ENCODE results near the gene HTN3. TPM values are rescaled to one million over a fixed set of nuclear protein-coding genes. Genes with fewer than 3 reads are reported as not detected.
"Not testable (repeated sequence)": the region's sequence is repeated elsewhere in the genome, so short reads cannot be mapped to it uniquely, and the experiment has no call there.

HTN3 gene
- not detected for total RNA-seq

DNA sequence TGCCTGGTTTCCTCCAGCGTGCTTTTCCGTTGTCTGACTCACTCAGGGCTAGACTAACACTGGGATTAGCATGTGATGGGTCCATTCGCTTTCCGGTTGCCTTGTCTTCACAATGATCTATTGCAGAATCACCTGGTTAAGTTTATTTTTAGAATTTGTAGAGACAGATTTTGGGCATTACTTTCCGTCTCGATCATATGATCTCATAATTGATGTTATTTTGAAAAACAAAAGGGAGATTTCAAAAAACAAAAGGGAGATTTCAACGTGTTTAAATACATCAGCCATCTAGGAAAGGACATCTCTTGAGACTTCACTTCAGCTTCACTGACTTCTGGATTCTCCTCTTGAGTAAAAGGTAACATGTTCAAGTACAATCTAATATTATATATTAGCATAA is at the start of gene HTN3:
Gene HTN3, plus strand, starts transcription at position 301 of the 400 bp plus-strand sequence. CDS start 2,282 bp downstream, outside the sequence.
- DNase-seq; H3K9ac ChIP-seq (ENCODE audit: low read depth in 2 of 2, low read length in 2 of 2); H3K9me3 ChIP-seq; H3K4me1 ChIP-seq; H3K4me3 ChIP-seq; H3K27ac ChIP-seq; H3K27me3 ChIP-seq; intact Hi-C loops (cut with DNase I); H3K36me3 ChIP-seq: not testable (repeated sequence)

DNA sequence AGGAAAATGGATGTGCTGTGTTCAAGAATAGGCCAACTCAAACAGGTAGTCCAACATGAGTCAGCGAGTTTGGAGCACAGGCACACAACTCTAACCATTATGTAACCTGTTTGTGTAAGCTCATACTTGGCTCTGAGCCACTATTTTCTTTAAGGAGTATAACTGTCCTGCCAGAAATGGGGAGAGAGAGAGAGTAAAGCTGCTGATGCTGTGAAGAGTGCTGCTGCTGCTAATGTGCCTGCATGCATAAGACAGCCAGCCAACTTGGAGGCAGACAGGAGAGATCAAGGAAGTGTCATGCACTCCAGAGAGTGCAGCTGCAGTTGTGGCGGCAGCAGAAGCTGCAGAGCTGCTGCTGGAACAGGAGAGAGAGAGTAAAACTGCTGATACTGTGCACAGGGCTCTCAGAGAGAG is 44.2 kb upstream of the HTN3 start:
- Histone ChIP-seq H3K9me3 (no peaks in the 10 kb centered on the region), H3K36me3 (no peaks in the 10 kb centered on the region), H3K9ac (ENCODE audit: low read depth in 2 of 2, low read length in 2 of 2) (no peak overlapping the region), H3K4me3 (no peak overlapping the region), H3K4me1 (no peaks in the 10 kb centered on the region), H3K27ac (no peak overlapping the region), H3K27me3 (no peaks in the 10 kb centered on the region)
- TF ChIP-seq, protein P1, sequence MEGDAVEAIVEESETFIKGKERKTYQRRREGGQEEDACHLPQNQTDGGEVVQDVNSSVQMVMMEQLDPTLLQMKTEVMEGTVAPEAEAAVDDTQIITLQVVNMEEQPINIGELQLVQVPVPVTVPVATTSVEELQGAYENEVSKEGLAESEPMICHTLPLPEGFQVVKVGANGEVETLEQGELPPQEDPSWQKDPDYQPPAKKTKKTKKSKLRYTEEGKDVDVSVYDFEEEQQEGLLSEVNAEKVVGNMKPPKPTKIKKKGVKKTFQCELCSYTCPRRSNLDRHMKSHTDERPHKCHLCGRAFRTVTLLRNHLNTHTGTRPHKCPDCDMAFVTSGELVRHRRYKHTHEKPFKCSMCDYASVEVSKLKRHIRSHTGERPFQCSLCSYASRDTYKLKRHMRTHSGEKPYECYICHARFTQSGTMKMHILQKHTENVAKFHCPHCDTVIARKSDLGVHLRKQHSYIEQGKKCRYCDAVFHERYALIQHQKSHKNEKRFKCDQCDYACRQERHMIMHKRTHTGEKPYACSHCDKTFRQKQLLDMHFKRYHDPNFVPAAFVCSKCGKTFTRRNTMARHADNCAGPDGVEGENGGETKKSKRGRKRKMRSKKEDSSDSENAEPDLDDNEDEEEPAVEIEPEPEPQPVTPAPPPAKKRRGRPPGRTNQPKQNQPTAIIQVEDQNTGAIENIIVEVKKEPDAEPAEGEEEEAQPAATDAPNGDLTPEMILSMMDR (IDR thresholded peaks at IDR 0.05) = no peak
- DNase-seq = no peak
- intact Hi-C loops (cut with DNase I) = no loop called here

DNA sequence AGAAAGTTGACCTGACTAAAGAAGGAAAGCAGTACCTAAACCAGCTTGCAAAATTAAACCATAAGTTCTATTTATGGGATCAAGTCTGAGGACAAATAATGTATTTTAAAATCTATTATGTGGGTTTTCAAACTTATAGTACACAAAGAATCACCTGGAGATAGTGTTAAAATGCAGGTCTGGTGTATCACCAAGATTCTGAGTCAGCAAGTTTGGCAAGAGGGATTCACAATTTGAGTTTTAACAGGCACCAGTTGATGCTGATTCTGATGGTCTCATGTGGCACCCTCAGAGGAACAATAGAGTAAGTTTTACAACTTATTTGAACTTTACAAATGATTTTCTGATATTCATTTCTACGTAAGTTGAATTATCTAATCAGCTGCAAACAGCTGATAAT is 41.6 kb upstream of the HTN3 start:
- Histone ChIP-seq H3K27me3 (no peaks in the 10 kb centered on the region), H3K36me3 (no peaks in the 10 kb centered on the region), H3K9ac (ENCODE audit: low read depth in 2 of 2, low read length in 2 of 2) (no peak overlapping the region), H3K27ac (no peak overlapping the region), H3K4me1 (no peaks in the 10 kb centered on the region), H3K9me3 (no peaks in the 10 kb centered on the region), H3K4me3 (no peak overlapping the region)
- TF ChIP-seq, protein P1 (IDR thresholded peaks at IDR 0.05) = no peak
- intact Hi-C loops (cut with DNase I) = no loop called here
- no peak for DNase-seq

DNA sequence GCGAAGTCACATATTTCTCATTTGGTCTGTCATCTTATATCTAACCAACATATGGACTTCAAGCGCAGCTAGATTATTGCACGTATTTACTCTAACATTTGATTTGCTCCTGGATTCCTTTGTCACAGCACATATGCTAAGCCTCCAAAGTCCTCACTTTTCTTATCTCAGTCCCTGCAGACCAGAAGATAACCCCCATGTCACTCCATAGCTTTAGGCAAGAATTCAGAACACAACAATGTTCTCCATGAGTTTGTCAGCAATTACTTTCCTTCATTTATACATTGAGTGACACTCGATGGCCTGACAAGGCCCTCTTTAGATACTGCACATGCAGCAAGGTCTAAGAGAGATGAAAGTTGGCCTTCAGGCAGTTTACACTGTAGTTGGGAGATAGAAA is 37.2 kb upstream of the HTN3 start:
- H3K9ac ChIP-seq (ENCODE audit: low read depth in 2 of 2, low read length in 2 of 2) = no peak overlapping the region
- no peak overlapping the region for H3K27ac ChIP-seq
- no peaks in the 10 kb centered on the region for H3K36me3 ChIP-seq
- intact Hi-C loops (cut with DNase I) = no loop called here
- H3K9me3 ChIP-seq = no peaks in the 10 kb centered on the region
- no peak for DNase-seq
- H3K4me3 ChIP-seq = no peak overlapping the region
- no peaks in the 10 kb centered on the region for H3K4me1 ChIP-seq
- TF ChIP-seq, protein P1 (IDR thresholded peaks at IDR 0.05) = no peak
- no peaks in the 10 kb centered on the region for H3K27me3 ChIP-seq

DNA sequence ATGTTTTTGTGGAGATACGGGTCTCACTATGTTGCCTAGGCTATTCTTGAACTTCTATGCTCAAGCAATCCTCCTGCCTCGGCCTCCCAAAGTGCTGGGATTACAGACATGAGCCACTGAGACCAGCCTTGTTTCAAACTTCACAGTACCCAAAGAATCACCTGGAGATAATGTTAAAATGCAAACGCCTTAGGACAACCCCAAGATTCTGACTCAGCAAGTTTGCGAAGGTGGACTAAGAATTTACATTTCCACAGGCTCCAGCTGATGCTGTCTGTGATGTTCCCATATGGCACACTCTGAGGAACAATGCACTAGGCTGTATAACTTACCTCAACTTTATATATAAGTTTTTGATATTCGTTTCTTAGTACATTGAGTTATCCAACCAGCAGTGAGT is 33.5 kb upstream of the HTN3 start:
- Histone ChIP-seq H3K27me3 (no peaks in the 10 kb centered on the region), H3K36me3 (no peaks in the 10 kb centered on the region), H3K4me3 (no peak overlapping the region), H3K9ac (ENCODE audit: low read depth in 2 of 2, low read length in 2 of 2) (no peak overlapping the region), H3K4me1 (no peaks in the 10 kb centered on the region), H3K27ac (no peak overlapping the region), H3K9me3 (no peaks in the 10 kb centered on the region)
- DNase-seq = no peak
- intact Hi-C loops (cut with DNase I) = no loop called here
- TF ChIP-seq, protein P1 (IDR thresholded peaks at IDR 0.05) = no peak

DNA sequence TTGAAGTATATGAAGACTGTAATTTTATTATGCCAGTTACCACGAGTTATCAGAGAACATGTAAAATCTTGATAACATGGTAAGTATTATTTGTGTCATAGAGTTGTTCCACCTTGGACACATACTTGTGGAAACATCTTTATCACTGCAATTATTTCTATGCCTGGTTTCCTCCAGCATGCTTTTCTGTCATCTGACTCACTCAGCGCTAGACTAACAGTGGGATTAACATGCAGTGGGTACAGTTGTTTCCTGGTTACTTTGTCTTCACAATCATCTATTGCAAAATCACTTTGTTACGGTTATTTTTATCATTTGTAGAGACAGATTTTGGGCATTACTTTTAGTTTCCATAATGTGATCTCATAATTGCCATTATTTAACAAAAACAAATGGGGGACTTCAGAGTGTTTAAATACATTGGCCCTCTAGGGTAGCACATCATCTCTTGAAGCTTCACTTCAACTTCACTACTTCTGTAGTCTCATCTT is 32.7 kb upstream of the HTN3 start, which contains the start of gene STATH:
Gene STATH, plus strand, starts transcription at position 441 of the 491 bp plus-strand sequence. CDS start 2,472 bp downstream, outside the sequence.
- no peak within 1 kb of the TSS for H3K4me3 ChIP-seq
- H3K9ac ChIP-seq (ENCODE audit: low read depth in 2 of 2, low read length in 2 of 2) = no peak within 1 kb of the TSS
- intact Hi-C loops (cut with DNase I) = no loop called here
- DNase-seq = no peak
- TF ChIP-seq, protein P1 (IDR thresholded peaks at IDR 0.05) = no peak
- no peaks in the 10 kb centered on the region for H3K9me3 ChIP-seq
- H3K27me3 ChIP-seq = no peaks in the 10 kb centered on the region
- no peak within 1 kb of the TSS for H3K27ac ChIP-seq
- H3K36me3 ChIP-seq = no peaks in the 10 kb centered on the region
- no peaks in the 10 kb centered on the region for H3K4me1 ChIP-seq

All from colonic mucosa (tissue), 4 donors.